ENCODE data around the gene SEMA3D. TPM values are rescaled to one million over a fixed set of nuclear protein-coding genes. Genes with fewer than 3 reads are reported as not detected.

SEMA3D gene
- total RNA-seq, 1 experiment from 2014 or later = 23.3 TPM

- Histone ChIP-seq H3K27ac (ENCODE audit: low read depth, low read length, poor library complexity, severe bottlenecking) (no peak overlapping the region), H3K4me1 (ENCODE audit: insufficient read depth, low read length, poor library complexity, severe bottlenecking) (no peaks in the 10 kb centered on the region), H3K36me3 (ENCODE audit: insufficient read depth, low read length, poor library complexity, severe bottlenecking) (no peaks in the 10 kb centered on the region), H3K27me3 (replicated peaks; ENCODE audit: insufficient read depth, low read depth, low read length, poor library complexity) (no peaks in the 10 kb centered on the region), H3K4me3 (ENCODE audit: low read depth, low read length, poor library complexity, severe bottlenecking) (no peak overlapping the region), H3K9me3 (ENCODE audit: low read depth, low read length, poor library complexity, severe bottlenecking) (no peaks in the 10 kb centered on the region)
- TF ChIP-seq CTCF (conservative IDR thresholded peaks at IDR 0.05; ENCODE audit: low read depth, low read length) = peak; percentile 37; the same call in 1 of the 2 replicates
- no peak for TF ChIP-seq EZH2 (IDR thresholded peaks at IDR 0.05; ENCODE audit: borderline replicate concordance, low read depth, low read length, poor library complexity, severe bottlenecking)
- ChIA-PET CTCF (interaction anchor here (0.6 kb wide), 1 partner anchor 232 kb away, joined by 3 read pairs; no protein-coding TSS in a partner anchor), POLR2A (ENCODE audit: low non-redundant PET) (no interaction called here)
- intact Hi-C loops (cut with micrococcal nuclease; ENCODE audit: unreplicated experiment) = loop anchor here (5.0 to 10.0 kb wide), 4 partner anchors 103 to 823 kb away; partner anchors contain the start of gene SEMA3A
- peak; percentile 57 for DNase-seq (ENCODE audit: low spot score)
- BruUV-seq (replicated peaks) = no TSS peak
Observed at GRCh38 chr7:85014936-85015660, 171.8 kb downstream of the SEMA3D start.

DNA sequence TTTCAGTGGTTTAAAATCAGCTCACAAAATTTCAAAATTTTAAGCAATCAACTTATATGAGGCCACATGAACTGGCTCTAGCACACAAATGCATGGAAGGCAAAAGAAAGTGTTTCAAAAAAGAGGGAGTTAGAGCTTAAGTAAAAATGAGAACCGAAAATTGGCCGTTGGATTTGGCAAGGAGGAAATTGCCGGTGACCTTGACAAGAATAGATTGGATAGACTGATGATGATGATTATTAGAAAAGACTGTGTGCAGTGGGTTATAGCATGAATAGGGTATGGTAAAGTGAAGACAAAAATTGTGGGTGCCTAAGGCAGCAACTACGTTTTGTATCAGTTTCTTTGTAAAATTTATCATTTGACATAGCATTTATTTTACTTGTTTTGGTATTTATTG lies 175.7 kb downstream of the SEMA3D start:
- Histone ChIP-seq H3K27me3 (replicated peaks; ENCODE audit: insufficient read depth, low read depth, low read length, poor library complexity) (no peaks in the 10 kb centered on the region), H3K9me3 (ENCODE audit: low read depth, low read length, poor library complexity, severe bottlenecking) (no peaks in the 10 kb centered on the region), H3K27ac (ENCODE audit: low read depth, low read length, poor library complexity, severe bottlenecking) (no peak overlapping the region), H3K36me3 (ENCODE audit: insufficient read depth, low read length, poor library complexity, severe bottlenecking) (no peaks in the 10 kb centered on the region), H3K4me1 (ENCODE audit: insufficient read depth, low read length, poor library complexity, severe bottlenecking) (no peaks in the 10 kb centered on the region), H3K4me3 (ENCODE audit: low read depth, low read length, poor library complexity, severe bottlenecking) (no peak overlapping the region)
- TF ChIP-seq EZH2 (IDR thresholded peaks at IDR 0.05; ENCODE audit: borderline replicate concordance, low read depth, low read length, poor library complexity, severe bottlenecking) = no peak
- no peak for TF ChIP-seq CTCF (conservative IDR thresholded peaks at IDR 0.05; ENCODE audit: low read depth, low read length)
- intact Hi-C loops (cut with micrococcal nuclease; ENCODE audit: unreplicated experiment) = loop anchor here (10.0 kb wide), 2 partner anchors 516 to 676 kb away; no protein-coding TSS in a partner anchor
- ChIA-PET POLR2A (ENCODE audit: low non-redundant PET) (no interaction called here), CTCF (no interaction called here)
- BruUV-seq (replicated peaks) = no TSS peak
- no peak for DNase-seq (ENCODE audit: low spot score)

- no TSS peak for BruUV-seq (replicated peaks)
- H3K27me3 ChIP-seq (replicated peaks; ENCODE audit: insufficient read depth, low read depth, low read length, poor library complexity) = no peaks in the 10 kb centered on the region
- H3K27ac ChIP-seq (ENCODE audit: low read depth, low read length, poor library complexity, severe bottlenecking) = no peak overlapping the region
- DNase-seq (ENCODE audit: low spot score) = no peak
- H3K36me3 ChIP-seq (ENCODE audit: insufficient read depth, low read length, poor library complexity, severe bottlenecking) = no peaks in the 10 kb centered on the region
- H3K9me3 ChIP-seq (ENCODE audit: low read depth, low read length, poor library complexity, severe bottlenecking) = no peaks in the 10 kb centered on the region
- no peaks in the 10 kb centered on the region for H3K4me1 ChIP-seq (ENCODE audit: insufficient read depth, low read length, poor library complexity, severe bottlenecking)
- TF ChIP-seq EZH2 (IDR thresholded peaks at IDR 0.05; ENCODE audit: borderline replicate concordance, low read depth, low read length, poor library complexity, severe bottlenecking) (no peak), CTCF (conservative IDR thresholded peaks at IDR 0.05; ENCODE audit: low read depth, low read length) (no peak)
- ChIA-PET POLR2A (ENCODE audit: low non-redundant PET) (interaction anchor here (0.7 kb wide), 1 partner anchor 1024 kb away, joined by 4 read pairs; no protein-coding TSS in a partner anchor), CTCF (no interaction called here)
- no peak overlapping the region for H3K4me3 ChIP-seq (ENCODE audit: low read depth, low read length, poor library complexity, severe bottlenecking)
- intact Hi-C loops (cut with micrococcal nuclease; ENCODE audit: unreplicated experiment) = loop anchor here (10.0 kb wide), 2 partner anchors 516 to 676 kb away; no protein-coding TSS in a partner anchor
Observed at GRCh38 chr7:85010306-85010705, 176.6 kb downstream of the SEMA3D start.

Measured in A673 (cell line).